Epidermal melanocyte (primary cell): Measurements from ENCODE around the gene SECTM1.
A peak's percentile ranks its signal among the peaks of the same experiment; 100 is the strongest.
"Not testable (repeated sequence)": the region's sequence is repeated elsewhere in the genome, so short reads cannot be mapped to it uniquely, and the experiment has no call there.

Source experiments
- DNase-seq: peaks from one replicate; pipeline ENCODE4 v3.0.0; 2011; ENCODE audit warnings: low spot score; ENCODE audit not compliant: insufficient read length

The SECTM1 gene

GRCh38 chr17:82370471-82371332, 37.1 kb upstream of the SECTM1 start:
- peak; percentile 59 for DNase-seq

GRCh38 chr17:82369211-82369610, 35.6 kb upstream of the SECTM1 start:
- DNase-seq = no peak

DNA sequence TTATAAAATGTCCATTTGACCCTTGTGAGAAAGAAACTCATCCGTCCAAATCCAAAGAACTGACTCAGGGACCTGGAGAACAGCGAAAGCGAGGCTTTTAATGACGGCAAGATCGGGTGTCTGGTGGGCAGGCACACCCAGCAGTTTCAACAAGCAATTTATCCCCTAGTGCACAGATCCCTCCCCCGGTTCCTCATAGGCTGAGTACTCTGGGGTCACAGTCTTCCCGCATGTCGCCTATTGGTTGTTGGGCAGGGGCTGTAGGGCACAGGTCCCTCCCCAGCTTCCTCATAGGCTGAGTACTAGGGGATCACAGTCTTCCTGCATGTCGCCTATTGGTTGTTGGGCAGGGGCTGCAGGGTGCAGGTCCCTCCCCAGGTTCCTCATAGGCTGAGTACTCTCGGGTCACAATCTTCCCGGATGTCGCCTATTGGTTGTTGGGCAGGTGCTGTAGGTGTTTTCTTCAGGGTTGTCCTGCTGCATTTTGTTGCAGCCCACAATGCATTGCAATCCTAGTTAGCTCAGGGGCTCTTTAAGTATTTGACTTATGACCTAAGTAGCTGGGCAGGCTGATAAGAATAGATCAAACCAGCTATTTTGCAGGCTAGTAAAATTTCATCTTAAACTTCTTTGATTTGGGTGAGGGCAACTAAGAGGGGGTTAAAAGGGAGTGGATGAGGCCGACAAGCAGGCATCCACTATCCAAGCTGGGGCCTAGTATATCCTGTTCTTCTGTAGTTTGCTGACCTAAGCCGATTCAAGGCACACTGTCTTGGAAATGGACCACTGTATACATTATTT, 34.4 kb upstream of the SECTM1 start:
- no peak for DNase-seq

- DNase-seq = no peak
Measured at GRCh38 chr17:82366749-82367148, 33.2 kb upstream of the SECTM1 start.

DNA sequence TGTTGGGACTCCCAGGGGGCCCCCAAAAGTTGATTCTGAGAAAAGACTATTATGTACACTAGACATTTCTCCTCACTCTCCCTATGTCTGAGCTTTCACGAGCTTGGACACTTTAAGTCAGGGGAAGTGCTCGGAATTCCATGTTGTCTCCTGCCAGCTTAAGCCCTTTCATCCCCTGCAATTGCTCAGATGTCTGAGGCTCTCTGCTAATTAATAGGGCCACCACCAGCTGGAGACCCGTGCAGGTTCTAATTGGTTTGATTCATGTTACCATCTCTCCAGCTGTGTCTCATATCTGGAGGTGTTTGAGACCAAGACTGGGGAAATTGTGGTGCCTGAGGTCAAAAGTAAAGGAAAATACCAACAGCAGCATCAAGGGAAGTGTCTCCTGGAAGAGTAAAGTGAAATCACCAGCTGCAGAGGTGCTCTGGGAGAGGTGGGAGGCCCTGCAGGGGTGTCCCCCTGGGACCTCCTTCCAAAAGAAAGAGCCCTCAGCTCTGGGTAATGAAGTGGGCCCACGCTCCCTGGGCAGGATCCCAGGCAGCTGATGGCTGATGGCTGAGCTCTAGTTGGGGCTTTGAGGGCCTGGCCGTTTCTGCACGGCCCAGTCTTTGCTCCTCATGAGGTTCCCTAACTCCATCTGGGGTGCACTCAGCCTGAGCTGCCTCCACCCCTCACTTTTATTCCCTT, 32.2 kb upstream of the SECTM1 start:
- no peak for DNase-seq

- DNase-seq = no peak
Measured at GRCh38 chr17:82361885-82362633, 28.5 kb upstream of the SECTM1 start.

GRCh38 chr17:82359451-82360074, 26.0 kb upstream of the SECTM1 start:
- DNase-seq = not testable (repeated sequence)

GRCh38 chr17:82358465-82359350, 25.1 kb upstream of the SECTM1 start, which contains the start of gene TEX19:
TSS of gene TEX19 (plus strand) at chr17:82359247. CDS start at chr17:82362151, 2,904 bp downstream.
- no peak for DNase-seq

- no peak for DNase-seq
Measured at GRCh38 chr17:82357394-82357793, 23.8 kb upstream of the SECTM1 start.

DNA sequence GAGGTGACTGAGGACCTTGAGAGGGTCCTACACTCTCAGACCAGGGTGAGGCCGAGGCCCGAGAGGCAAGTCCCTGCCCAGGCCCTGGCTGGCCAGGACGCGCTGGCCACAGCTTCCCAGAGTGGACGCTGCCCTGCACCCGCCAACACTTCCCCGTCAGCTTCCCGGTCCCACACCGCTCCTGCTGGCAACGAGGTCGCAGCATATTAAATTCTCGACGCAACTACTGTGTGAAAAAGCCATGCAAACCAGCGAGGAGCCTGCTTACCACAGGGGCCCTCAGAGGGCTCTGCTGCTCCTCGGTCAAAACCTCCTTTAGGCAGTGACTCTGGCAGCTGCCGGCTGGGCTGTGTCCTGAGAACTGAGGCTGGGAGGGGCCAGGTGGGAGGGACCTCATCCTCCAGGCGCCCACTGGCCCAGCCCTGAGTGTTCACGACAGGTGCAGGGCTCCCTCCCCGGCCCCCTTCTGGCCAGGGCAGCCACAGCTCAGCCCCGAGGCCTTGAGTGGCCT, 23.3 kb upstream of the SECTM1 start:
- DNase-seq = no peak

- DNase-seq = no peak
Measured at GRCh38 chr17:82355770-82356427, 22.3 kb upstream of the SECTM1 start.

GRCh38 chr17:82354804-82355308, 21.3 kb upstream of the SECTM1 start:
- DNase-seq = no peak

DNA sequence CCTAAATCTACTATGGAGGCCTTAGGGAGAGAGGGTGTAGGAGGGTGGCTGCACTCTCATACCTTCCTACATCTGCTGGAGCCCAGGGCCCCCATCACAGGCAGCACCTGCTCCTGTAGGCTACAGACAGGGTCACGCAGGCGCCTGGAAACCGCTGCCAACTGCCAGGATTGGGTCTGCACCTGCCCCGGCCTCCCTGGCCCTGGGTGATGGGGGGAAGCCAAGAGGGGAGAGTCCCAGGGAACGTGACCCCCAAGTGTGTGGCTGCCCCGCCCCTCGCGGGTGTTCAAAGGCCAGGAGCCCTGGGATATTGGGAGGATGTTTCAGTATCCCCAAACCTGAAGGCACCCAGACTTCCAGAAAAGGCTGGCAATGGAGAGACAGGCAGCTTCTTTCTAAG, 19.9 kb upstream of the SECTM1 start:
- no peak for DNase-seq

- peak; percentile 82 for DNase-seq
Measured at GRCh38 chr17:82351713-82352488, 18.3 kb upstream of the SECTM1 start.

DNA sequence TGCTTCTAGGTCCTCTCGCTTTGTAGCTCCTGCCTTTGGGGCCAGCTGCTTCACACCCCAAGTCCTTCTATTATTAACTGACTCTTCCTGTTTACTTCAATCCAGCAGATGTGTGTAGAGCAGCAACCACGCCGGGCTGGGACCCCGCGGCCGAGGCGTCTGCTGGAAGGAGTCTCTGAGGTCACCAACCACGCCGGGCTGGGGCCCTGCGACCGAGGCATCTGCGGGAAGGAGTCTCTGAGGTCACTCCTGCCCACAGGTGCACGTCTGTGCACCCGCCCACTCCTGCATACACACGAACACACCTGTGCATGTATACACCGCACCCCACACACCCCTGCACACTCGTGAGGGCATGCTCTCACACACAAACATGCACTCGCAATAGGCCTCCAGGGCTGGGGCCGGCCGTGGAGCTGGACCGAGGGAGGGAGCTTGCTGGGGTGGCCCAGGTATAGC, 17.7 kb upstream of the SECTM1 start:
- no peak for DNase-seq

DNA sequence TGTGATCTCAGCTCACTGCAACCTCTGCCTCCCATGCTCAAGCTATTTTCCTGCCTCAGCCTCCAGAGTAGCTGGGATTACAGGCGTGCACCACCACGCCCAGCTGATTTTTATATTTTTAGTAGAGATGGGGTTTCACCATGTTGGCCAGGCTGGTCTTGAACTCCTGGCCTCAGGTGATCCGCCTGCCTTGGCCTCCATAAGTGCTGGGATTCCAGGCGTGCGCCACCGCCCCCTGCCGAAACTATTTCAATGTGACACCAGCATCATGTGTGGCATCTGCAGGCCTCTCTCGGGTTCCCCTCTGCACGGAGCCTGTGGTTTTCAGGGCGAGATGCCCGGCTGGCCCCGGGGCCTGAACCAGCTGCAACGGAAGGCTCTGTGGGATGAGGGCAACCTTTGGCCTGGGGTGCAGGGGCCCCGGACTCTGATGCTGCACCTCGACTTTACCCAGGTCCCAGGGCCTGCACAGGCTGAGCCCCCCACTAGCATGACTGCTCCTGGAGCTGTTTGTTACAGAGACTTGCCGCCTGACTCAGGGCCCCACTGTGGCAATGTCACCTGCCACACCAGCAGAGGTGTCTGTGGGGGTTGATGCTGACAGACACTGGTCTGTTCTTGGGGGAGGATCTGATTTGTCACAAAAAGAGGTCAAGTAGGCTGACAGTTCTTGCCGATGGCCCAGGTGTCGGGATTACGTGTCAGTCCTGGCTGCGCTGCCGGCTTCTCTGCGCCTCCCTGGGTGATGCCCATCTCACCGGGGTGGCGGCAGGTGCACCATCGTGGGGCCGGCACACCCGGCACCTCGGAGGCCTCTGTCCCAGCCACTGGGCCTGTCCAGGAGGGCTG, 16.8 kb upstream of the SECTM1 start:
- no peak for DNase-seq

GRCh38 chr17:82349287-82349701, 15.7 kb upstream of the SECTM1 start:
- DNase-seq = peak; percentile 55
